ENCODE data around the gene STK40.

Gene STK40

DNA sequence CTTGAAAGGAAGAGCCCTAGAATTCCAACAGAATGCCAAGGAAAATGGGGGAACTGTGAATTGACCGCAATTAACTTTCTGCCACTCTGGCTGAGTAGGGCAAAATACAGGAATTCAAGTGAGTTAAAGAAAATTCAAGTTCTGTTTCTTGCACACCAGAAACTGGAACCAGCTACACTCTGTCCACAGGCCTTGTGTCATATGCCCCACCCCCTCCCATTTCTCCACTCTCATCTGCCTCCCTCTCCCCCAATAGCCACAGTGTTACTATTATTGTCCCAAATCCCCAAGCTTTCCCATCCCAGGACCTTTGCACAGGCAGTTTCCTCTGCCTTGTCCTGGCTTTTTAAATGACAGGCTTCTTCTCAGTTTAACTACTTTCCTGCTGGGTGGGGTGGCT is 4.3 kb upstream of the STK40 start:
- DNase-seq: no peak
- Mint-ChIP-seq H3K9me3 (no peaks in the 10 kb centered on the region), H3K27me3 (ENCODE audit: low read depth, poor library complexity) (no peaks in the 10 kb centered on the region), H3K4me3 (no peak overlapping the region), H3K27ac (no peak overlapping the region), H3K4me1 (peaks cover 29% of the 10 kb centered on the region), H3K36me3 (ENCODE audit: low read depth) (peaks cover 14% of the 10 kb centered on the region)
- TF ChIP-seq, protein P1, sequence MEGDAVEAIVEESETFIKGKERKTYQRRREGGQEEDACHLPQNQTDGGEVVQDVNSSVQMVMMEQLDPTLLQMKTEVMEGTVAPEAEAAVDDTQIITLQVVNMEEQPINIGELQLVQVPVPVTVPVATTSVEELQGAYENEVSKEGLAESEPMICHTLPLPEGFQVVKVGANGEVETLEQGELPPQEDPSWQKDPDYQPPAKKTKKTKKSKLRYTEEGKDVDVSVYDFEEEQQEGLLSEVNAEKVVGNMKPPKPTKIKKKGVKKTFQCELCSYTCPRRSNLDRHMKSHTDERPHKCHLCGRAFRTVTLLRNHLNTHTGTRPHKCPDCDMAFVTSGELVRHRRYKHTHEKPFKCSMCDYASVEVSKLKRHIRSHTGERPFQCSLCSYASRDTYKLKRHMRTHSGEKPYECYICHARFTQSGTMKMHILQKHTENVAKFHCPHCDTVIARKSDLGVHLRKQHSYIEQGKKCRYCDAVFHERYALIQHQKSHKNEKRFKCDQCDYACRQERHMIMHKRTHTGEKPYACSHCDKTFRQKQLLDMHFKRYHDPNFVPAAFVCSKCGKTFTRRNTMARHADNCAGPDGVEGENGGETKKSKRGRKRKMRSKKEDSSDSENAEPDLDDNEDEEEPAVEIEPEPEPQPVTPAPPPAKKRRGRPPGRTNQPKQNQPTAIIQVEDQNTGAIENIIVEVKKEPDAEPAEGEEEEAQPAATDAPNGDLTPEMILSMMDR (IDR thresholded peaks at IDR 0.05): no peak

DNA sequence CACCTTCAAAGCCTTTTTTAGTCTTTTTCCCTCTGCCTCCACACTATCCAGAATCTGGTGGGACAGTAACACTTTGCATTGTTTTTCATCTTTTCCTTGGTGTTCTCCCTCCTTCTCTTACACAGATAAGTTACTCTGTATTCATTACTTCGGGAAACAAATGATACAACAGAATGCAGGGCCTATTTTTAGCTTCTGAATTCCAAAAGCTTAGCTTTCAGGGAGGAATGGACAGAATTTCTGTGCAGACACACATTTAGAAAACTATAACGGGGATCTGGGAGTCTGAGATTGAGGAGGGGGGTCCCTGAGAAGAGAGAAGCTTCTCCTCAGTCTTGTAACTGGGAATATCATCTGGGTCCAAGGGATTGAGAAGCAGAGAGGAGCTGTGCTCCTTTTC is 3.5 kb upstream of the STK40 start:
- peaks cover 33% of the 10 kb centered on the region for H3K4me1 Mint-ChIP-seq
- H3K36me3 Mint-ChIP-seq (ENCODE audit: low read depth): peaks cover 14% of the 10 kb centered on the region
- TF ChIP-seq, protein P1 (IDR thresholded peaks at IDR 0.05): no peak
- peak overlapping the region; percentile 58 for H3K27ac Mint-ChIP-seq
- no peak for DNase-seq
- H3K4me3 Mint-ChIP-seq: no peak overlapping the region
- H3K27me3 Mint-ChIP-seq (ENCODE audit: low read depth, poor library complexity): no peaks in the 10 kb centered on the region
- no peaks in the 10 kb centered on the region for H3K9me3 Mint-ChIP-seq

DNA sequence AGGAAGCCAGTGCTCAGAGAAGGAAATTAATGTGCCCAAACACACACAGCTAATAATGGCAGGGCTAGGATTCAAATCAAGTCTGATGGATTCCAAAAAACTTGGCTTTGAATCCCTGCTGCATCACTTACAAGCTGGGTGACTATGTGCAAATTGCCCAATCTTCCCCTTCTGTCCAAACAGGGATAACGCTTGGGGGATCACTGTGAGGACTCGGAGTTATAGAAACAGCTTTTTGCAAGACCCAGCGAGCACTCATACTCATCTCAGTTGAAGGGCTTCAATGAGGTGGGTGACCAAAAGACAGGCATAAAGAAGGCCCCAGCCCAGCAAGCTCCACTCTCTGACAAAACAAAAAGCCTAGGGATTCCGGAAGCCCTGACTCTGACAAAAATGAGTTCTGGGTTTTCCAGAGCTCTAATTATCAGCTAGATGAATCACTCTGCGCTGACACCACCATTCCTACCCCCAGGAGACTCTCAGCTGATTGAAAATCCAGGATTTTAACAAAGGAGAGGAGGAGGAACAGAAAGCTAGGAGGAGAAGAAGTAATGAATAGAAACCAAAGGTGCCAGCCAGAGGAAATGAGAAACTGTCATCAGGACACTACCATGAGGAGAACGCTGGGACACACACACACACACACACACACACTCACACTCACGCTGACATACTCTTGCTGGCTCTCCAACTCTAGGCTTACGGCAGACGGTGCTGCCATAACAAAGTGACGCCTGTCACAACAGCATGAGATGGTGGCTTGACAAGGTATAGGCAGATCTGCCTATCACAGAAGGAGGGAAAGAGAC is 1.6 kb upstream of the STK40 start:
- H3K4me1 Mint-ChIP-seq: peaks cover 46% of the 10 kb centered on the region
- peaks cover 9% of the 10 kb centered on the region for H3K36me3 Mint-ChIP-seq (ENCODE audit: low read depth)
- DNase-seq: no peak
- peak overlapping the region; percentile 43 for H3K4me3 Mint-ChIP-seq
- H3K27ac Mint-ChIP-seq: peak overlapping the region; percentile 85
- TF ChIP-seq, protein P1 (IDR thresholded peaks at IDR 0.05): no peak
- no peaks in the 10 kb centered on the region for H3K9me3 Mint-ChIP-seq
- no peaks in the 10 kb centered on the region for H3K27me3 Mint-ChIP-seq (ENCODE audit: low read depth, poor library complexity)

DNA sequence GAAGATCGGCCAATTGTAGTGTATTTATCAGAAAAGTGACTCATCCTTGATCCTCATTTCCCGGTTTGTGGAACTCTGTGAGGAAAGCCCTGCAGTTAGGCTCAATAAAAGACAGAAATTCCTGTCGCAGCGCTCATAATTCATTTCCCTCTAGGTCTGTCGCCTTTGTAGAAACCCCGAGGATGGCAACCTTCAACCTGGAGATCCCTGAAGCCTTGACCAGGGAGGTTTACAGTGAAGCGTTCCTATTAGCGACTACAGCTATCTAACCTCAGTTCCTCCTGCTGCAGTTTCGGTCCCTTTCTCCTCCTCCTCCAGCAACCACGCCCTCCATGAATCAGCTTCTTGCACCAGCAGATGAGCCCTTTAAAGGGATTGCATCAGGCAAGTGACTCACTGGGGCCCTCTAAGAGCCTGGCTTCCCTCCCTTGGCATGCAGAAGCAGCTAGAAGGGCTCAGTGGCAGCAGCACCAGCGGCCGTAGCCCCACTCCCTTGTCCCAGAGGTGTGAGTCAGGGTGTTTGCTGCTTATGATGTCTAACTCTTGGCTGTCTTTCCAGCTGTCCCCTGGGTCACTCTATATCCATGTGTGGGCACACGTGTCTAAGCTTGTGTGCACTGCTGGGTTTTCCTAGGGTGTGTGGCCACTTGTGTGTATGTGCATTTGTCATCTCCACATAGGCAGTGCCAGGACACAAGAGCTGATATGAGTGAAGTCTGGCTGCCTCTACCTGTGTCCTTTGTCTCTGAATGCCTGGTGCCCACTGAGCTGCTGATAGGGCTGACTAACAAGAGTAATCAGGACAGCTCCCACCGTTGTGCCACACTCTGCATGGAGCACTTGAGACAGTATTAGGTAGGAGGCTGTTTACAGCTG is 779 bp upstream of the STK40 start:
- no peaks in the 10 kb centered on the region for H3K27me3 Mint-ChIP-seq (ENCODE audit: low read depth, poor library complexity)
- TF ChIP-seq, protein P1 (IDR thresholded peaks at IDR 0.05): no peak
- no peaks in the 10 kb centered on the region for H3K9me3 Mint-ChIP-seq
- H3K4me3 Mint-ChIP-seq: peak overlapping the region; percentile 88
- H3K36me3 Mint-ChIP-seq (ENCODE audit: low read depth): peaks cover 9% of the 10 kb centered on the region
- peak overlapping the region; percentile 83 for H3K27ac Mint-ChIP-seq
- DNase-seq: peak; percentile 35
- peaks cover 46% of the 10 kb centered on the region for H3K4me1 Mint-ChIP-seq

DNA sequence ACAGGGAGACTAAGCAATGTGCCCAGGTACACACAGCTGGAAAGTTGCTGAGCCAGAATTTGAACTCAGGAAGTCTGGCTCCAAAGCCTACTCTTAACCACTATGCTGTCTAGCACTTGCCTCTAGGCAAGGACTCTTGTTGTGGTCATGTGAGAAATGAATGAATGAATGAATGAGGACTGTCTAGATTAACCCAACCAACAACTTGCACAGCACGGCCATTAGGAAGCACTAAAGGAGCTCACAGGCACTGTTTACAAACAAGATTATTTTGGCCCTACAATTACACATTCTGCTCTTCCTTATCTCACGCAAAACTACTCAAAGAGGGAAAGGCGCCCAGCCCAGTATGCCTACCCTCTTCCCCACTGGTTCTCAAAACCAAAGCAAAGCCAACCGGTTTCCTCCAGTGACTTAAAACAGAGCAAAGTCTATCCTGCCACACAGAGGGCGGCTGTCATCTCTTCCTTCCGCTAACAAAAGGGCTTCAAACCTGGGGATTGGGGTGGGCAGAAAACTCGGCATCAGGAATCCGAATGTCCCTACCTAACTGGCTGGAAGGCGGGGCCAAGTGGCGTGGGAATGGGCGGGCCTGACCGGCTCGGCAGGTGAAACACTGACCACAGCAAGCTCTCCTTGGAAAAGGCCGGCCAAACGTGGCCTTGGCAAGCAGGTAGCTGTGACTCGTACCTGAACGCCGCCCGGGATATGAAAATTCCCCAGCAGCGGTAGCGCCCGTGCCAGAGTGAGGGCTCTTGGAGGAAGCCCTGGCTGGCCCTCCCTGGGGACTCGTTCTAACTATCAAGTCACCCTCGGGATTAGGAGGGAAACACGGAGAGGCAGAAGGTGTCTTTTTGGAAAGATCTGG is 948 bp downstream of the STK40 start:
- Mint-ChIP-seq H3K9me3 (no peaks in the 10 kb centered on the region), H3K27ac (peak overlapping the region; percentile 51), H3K4me1 (peaks cover 62% of the 10 kb centered on the region), H3K4me3 (peak overlapping the region; percentile 88), H3K36me3 (ENCODE audit: low read depth) (peaks cover 14% of the 10 kb centered on the region), H3K27me3 (ENCODE audit: low read depth, poor library complexity) (no peaks in the 10 kb centered on the region)
- peak; percentile 61 for DNase-seq
- TF ChIP-seq, protein P1 (IDR thresholded peaks at IDR 0.05): no peak

Data from nephron progenitor cell (in vitro differentiated cells).